HG02678 (cell line): Measurements from ENCODE around the gene ZNF598.

Source experiments
- ATAC-seq: cut with Tn5 transposase; IDR thresholded peaks from one replicate; pipeline ENCODE4 v1.9.1; 2021; ENCODE audit warnings: mild to moderate bottlenecking, moderate library complexity; ENCODE audit not compliant: unreplicated experiment

The ZNF598 gene

DNA sequence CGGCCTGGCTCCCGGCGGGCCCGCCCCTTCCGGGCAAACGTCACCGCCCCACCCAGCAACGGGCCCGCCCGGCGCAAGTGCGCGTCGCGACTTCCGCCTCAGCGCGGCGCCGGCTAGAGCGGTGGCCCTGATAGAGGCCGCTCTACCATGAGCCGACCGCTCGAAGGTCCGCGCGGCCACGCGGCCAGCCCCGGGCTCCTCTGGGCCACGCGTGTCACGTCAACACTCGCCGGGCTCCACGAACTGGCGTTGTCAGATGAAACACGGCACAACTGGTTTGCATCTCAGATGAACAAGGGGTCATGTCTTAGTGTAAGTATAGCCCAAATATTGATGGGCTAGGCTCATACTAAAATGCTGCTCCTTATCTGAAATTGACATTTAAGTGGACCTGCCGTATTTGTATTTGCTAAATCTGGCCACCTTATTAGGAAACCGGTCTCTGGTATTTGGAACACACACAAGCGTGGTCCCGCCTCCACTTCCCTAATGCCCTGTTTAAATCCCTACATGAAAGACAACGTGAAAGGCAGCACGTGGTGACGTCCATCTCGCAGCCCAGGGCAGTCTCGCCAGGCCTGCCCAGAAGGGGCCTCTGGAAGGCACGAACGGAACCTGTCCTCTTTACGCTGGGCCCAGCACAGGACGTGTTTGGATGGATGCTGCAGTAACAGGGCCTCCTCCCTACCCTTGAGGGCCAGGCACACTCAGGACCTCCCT lies at the start of gene ZNF598:
TSS of gene ZNF598 (minus strand) at position 31 of the 720 bp plus-strand sequence.
- ATAC-seq, result peak; percentile 88

DNA sequence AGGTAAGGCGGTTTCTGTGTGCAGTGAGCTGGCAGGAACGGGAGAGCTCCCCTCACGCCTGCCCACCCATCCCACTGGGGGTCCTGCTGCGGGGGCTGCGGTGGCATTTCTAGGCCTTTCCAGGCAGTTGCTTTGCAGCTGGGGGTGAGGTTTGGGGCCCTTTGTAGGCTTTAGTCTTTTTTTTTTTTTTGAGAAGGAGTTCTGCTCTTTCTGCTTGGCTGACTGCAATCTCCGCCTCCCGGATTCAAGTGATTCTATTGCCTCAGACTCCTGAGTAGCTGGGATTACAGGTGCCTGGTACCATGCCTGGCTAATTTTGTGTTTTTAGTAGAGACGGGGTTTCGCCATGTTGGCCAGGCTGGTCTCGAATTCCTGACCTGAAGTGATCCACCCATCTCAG lies 49.3 kb upstream of the ZNF598 start:
- no peak for ATAC-seq

DNA sequence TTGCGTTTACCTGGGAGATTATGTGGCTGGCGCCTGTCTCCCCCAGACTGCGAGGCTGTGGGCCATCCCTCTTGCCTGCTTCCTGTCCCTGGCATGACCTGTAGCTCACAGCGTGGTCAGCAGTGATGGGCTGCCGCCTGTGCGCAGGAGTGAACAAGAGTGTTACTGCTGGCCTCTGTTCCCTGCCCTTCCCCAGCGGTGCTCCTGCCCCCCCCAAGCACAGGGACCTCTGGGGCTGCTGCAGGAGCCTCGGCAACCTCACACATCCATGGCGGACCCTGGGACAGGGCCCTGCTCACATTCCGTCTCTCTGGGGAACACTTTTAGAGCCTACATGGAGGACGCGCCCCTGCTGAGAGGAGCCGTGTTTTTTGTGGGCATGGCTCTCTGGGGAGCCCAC lies 48.8 kb upstream of the ZNF598 start:
- ATAC-seq, result no peak

DNA sequence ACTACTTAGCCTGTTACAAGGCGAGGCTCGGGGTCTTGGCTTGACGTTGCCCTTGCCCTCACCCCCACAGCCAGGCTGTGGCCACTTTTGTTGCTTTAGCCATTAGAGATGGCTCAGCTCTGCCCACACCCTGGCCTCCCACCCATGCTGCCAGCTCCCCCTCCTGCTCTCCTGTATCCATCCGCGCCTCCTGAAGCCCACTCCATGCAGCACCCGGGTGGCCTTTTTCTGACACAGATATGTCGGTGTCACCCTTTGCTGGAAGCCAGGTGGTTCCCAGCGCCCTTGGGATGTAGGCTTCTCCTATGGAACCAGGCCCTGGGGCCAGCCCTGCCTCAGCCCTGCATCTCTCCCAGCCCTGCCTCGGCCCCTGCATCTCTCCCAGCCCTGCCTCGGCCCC lies 47.8 kb upstream of the ZNF598 start:
- ATAC-seq, result no peak

DNA sequence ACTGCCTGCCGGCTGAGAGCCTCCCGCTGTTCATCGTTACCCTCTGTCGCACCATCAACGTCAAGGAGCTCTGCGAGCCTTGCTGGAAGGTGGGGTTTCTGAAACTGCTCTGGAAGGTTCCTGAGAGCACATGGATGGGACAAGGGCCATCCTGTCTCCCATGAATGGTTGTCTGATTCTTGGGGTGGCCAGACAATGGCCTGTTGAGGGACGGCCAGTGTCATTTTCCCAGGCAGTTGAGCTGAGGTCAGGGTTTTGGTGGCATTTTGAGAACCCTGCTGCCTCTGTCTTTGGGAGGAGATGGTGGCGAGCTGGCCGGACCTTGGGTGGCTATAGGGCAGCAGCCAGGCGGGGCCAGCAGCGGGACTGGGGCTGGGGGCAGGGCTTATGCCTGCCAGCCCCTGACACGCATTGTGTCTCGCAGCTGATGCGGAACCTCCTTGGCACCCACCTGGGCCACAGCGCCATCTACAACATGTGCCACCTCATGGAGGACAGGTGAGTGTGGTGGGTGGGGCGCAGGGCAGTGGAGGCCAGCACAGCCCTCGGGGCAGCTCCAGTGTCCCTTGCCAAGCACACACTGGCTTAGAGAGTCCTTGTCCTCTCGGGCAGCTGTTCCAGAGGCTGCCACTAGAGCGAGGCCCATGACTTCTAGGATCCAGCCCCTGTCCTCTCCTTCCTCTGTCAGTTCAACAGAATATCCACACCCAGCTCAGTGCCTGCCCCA lies 47.2 kb upstream of the ZNF598 start:
- ATAC-seq, result no peak

DNA sequence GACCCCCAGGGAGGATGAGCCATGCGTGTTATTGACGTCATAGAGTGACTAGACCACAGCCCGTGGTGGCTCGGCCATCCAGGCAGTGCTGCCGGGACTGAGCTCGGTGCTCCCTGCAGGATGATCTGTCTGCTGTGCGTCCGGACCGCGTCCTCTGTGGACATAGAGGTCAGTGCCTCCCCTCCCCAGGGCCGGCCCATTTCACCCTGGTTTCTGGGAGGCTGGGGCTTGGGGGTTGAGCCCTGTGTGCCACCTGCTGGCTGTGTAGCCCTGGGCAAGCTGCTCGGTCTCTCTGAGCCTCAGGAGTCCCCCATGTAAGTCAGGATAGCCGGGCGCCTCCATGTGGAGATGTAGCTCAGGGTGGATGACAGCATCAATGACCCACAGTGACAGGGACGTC lies 46.5 kb upstream of the ZNF598 start:
- ATAC-seq, result no peak

DNA sequence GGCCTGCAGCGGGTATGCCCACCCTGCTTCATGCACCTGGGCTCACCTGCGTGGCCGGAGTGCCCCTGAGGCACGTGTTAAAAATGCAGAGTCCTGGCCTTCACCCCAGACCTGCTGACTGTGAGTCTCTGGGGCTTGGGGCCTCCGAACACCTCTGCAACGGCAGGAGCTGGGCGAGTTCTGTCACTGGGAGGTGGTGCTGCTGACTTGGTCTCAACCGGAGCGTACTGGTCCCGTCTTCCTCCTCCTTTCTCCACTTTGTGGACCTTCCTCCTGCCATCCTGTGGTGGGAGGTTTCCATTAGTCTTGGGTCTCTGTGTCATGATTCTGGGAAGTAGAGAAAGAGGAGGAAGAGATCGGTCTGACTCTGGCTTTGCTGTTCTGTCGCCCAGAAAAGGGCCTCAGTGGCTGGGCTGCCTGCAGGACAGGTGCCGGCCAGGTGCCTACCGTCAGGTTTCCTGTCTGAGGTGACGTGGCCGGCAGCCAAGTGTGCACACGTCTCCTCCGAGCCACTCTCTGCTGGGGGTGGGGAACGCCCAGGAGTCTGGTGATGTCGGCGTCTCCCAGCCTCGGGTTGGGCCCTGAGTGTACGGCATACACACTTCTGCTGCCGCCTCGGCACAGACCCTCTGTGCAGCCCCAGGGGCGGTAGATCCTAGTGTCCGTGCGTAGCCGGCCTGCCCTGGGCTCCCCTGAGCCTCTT lies 45.1 kb upstream of the ZNF598 start:
- ATAC-seq, result no peak

DNA sequence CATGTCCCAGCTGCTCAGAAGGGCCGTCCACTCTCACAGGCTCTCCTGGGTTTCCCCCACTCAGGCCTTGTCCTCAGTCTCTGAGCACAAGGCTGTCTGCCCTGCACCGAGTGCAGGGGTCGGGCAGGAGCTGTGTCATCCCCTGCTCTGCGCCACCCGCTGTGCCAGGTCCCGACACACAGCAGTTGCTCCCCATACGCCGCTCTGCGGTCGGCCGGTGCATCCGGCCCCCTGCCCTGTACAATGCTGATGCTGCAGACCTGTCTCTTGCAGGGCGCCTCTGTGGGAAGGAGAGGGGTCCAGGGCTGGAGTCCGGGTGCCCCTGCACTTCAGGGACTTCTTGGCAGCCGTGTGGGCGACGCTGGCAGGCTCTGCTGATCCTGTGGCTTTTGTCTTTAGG lies 44.3 kb upstream of the ZNF598 start:
- no peak for ATAC-seq

DNA sequence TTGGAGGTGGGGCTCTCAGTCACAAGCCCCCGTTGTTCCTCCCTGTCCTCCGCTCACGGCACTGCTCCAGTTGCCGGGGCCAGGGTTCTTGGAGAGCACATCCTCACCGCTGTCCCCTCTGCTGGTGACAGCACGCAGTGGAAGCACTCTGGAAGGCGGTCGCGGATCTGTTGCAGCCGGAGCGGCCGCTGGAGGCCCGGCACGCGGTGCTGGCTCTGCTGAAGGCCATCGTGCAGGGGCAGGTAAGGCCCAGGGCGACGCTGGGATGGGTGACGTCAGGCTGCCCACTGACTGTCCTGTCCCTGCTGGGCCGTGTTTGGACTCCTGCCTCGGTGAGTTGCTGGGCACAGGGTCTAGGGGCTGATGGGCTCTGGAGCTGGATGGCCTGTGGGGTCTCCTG lies 43.6 kb upstream of the ZNF598 start:
- no peak for ATAC-seq

DNA sequence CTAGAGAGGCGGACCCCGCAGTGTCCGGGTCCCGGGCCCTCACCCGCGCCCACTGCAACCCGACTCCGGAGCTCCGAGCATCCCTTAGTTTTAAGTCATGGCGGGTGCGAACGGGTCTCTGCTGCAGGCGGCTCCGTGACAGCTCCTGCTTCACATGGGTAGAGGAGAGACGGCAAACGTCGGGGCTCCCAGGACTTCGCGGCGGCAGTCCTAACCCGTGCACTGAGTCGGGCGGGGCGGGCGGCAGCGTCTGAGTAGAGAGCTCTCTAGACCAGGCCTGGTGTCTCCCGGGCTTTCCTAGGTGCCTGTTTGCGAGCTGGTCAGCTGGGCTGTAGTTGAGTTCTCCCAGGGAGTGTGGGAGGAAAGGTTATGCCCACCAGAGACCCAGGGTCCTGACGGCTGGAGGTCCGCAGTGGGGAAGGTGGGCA lies 38.5 kb upstream of the ZNF598 start:
- ATAC-seq, result no peak

DNA sequence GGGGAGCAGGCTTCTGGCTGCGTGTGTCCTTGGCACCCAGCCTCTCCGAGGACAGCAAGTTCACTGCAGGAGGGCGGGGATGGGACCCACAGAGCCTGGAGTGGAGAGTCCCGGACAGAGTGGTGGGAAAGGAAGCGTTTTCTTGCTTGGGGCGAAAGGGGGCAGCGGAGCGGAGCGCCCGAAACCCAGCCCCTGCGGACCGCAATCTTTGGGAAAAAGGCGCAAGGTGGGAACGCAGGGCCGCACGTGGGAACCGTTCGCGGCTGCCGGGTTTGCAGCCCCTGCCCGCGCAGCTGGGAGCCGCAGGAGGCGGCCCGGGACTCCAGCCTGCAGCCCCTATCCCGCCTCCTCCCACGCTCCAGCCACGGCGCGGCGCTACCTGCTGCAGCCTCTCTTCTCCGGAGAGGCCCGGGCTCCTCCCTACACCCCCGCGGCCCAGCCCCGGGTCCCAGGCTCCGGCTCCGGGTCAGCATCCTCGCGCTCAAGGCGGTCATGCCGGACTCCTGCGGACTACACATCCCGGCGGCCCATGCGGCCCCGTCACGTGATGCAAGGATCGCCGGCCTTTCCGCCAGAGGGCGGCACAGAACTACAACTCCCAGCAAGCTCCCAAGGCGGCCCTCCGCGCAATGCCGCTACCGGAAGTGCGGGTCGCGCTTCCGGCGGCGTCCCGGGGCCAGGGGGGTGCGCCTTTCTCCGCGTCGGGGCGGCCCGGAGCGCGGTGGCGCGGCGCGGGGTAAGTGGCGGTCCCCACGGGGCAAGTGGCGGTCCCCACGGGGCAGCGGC lies 37.9 kb upstream of the ZNF598 start, which contains the start of the genes NTHL1 and TSC2:
TSS of gene NTHL1 (minus strand) at position 505 of the 786 bp plus-strand sequence. CDS start at position 494, 11 bp downstream.
TSS of gene TSC2 (plus strand) at position 656 of the 786 bp plus-strand sequence. CDS start 631 bp downstream, outside the sequence.
- peak; percentile 89 for ATAC-seq

DNA sequence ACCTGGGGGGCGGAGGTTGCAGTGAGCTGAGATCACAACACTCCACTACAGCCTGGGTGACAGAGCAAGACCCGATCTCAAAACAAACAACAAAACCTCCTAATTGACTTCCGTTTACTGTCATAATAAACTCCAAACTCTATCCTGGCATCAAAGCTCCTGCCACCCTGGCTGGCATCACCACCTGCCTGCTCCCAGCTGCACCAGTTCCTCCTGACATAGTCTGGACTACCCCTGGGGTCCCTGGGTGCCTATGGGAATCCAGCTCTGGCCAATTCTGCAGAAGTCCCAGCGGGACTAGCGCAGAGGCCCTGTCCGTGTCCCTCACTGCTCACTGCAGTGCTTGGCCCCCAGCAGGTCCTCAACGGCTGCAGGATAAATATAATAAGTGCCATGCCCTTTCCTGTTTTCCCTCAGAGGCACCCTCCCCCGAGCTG lies 37.3 kb upstream of the ZNF598 start:
- ATAC-seq, result no peak

DNA sequence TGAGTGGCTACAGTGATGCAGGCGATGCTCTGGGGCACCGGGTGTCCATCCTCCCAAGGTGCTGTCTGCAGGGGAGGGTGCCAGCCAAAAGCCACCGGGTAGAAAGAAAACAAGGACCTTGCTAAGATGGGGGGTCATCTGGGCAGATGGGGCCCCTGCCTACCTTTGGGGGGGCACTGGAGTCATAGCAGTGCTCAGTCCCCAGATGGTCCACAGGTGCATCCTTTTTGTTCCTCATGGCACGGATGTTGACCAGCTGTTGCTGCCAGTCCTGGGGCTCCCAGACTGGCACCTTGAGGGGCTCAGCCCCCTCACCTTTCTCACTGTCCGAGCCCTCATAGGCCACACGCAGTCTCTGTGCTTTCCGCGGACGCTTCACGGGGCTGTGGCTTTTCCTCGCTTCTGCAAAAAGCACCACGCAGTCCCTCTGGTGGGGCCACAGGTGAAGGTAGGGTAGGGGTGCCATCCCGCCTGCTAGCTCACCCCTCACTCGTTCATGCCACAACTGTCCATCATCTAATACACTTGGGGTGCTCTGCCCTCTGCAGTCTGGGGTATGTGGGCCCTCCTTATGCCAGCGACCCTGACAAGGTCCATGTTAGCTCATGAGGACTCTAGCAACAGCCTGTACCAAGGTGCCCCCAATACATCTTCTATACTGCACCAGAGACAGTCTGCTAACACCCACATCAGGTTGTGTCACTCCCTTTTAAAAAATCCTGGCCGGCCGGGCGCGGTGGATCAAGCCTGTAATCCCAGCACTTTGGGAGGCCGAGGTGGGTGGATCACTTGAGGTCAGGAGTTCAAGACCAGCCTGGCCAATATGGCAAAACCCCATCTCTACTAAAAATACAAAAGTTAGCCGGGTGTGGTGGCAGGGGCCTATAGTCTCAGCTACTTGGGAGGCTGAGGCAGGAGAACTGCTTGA lies 36.6 kb upstream of the ZNF598 start:
- no peak for ATAC-seq

DNA sequence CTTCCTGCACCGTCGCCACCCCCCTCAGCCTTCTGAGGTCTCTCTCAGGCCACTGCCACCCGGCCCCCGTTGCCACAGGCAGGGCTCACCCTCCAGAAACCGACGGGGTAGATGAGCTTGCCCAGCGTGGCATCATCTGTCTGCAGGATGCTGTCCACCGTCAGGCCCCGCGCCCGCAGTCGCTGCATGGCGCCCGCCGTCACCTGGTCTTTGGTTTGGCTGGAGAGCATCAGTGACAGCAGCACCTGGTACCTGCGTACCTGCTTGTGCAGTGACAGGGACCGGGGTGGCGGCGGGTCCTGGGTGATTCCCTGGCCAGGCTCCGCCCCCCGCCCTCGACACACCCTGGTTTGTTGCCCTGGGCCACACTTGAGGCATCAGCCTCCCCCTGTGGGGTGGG lies 34.9 kb upstream of the ZNF598 start:
- ATAC-seq, result no peak

DNA sequence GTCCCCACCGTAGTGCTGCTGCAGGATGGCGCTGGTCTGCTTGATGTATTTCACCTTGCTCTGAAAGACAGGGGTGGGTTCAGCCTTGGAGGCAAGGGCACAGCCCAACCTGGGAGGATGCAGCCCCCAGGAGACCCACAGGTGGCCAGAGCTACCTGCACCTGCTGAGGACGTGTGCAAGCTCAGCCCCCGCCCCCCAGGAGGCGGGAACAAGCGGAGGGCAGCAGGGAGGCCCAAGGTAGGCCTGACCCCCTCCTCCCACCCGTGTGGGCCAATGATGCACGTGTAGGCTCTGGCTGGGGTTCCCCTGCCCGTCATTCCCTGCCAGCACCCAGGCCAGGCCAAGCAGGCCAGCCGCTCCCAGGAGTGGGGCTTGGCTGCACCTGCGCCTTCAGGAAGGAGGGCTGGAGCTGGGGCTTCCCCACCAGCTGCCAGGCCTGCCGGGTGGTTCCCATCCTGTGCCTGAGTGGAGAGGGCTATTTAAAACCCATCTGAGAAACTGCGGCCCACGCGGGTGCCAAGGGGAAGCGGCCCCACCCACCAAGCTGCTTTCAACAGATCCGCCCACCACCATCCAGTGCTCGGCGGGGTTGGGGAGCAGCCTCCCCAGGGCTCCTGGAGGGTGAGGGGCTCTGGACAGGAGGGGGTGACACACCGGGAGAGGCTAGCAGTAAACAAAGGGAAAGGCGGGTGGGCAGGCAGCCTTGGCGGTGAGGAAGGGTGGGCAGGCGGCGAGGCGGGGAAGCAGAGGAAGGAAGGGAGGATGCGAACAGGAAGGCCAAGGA lies 34.2 kb upstream of the ZNF598 start:
- no peak for ATAC-seq

DNA sequence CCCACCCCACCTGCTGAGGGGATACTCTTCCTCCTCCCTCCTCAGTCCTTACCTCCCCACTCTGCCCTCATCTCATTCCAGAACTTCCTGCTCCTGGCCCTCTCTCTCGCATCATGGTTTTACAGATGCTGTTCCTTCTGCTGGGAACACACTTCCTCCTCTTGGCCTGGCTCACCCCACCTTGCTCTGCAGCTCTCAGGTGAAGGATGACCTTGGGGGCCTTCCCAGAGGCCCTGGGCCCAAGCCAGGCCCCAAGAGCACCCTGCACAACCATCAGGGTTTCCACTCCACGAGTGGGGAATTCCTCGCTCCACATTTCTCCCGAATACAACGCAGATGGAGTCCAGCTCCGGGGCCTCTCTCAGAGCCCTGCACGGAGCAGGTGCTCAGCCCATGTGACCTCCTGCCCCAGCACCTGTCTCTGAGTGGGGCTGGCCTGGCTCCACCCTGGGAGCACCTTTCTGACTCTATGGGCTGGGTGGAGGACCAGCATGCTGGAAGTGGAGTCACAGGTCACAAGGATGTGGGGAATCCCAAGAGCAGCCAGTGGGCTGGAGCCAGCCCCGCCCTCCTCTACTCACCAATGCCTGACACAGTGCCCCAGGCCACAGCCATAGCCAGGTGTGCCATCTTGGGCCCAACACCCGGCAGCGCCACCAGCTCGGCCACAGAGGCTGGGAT lies 33.5 kb upstream of the ZNF598 start:
- ATAC-seq, result no peak

DNA sequence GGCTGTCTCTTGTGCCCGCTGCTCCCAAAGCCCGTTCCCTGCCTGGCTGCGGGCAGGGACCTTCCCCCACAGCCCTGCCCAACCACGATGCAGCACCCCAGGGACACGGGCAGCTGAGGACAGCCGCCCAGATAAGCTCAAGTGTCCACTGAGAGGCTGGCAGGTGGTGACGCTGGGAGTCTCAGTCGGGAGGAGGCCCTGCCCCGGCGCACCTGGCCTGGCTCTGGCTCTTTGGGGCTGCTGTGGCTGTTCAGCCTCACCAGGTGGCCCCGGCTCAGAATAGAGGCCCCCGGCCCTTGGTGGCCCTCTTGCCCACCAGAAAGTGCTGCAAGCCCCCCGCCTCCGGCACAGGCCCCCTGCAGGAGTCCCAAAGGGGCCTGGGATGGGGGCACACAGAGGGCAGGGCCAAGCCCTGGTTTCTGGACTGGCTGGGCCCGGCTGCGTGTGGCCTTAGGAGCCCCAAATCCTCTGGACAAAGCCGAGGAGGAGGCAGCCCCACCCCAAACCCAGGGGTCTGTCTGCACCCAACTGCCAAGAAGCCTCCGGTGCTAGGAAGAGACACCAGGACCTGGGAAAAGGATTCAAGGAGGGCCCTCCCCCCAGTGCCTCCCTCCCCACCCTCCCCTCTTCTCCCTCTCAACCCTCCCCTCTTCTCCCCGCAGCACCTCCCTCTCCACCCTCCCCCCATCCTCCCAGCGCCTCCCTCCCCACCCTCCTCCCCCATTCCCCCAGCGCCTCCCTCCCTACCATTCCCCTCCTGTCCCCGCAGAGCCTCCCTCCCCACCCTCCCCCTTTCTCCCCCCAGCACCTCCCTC lies 32.8 kb upstream of the ZNF598 start:
- ATAC-seq, result no peak
